HCT116 (cell line): Measurements from ENCODE around the gene SSMEM1. TPM values are rescaled to one million over a fixed set of nuclear protein-coding genes. Genes with fewer than 3 reads are reported as not detected.

ENCODE experiments used
- ATAC-seq: fragments of 200-7000 bp; cut with Tn5 transposase; 2 replicates; pipeline ENCODE4 v1.9.1; 2020; ENCODE audit warnings: mild to moderate bottlenecking, moderate library complexity
- BruUV-seq: library from RNA; stranded (reverse); fragments of 400-500 nt; replicated peaks from 2 replicates; lab custom pipeline; 2021; lab: Mats Ljungman, UMichigan
- CTCF ChIA-PET: fragments of 300-600 bp; sonication (Branson Sonifier 250); formaldehyde crosslinking; loops from one replicate; lab custom pipeline; 2021; ENCODE audit warnings: antibody characterized with exemption; lab: Charles Lee
- POLR2A ChIA-PET: fragments of 300-600, 350-600 bp; sonication (Branson Sonifier 250); formaldehyde crosslinking; loops from one replicate; lab custom pipeline; 2021; ENCODE audit warnings: antibody characterized with exemption; lab: Charles Lee
- RAD21 ChIA-PET, 2 experiments: fragments of 300-600 bp; sonication (Branson Sonifier 250); formaldehyde crosslinking; loops; one replicate each; lab custom pipeline; 2023; ENCODE audit warnings: low total read pairs in 2 of 2; ENCODE audit not compliant: uncharacterized antibody in 2 of 2, unreplicated experiment in 2 of 2, low non-redundant PET in 1 of 2; lab: Charles Lee
- DNase-seq: peaks from one replicate; pipeline ENCODE4 v3.0.0-alpha.2; 2010; ENCODE audit warnings: low read depth, low spot score
- H2AFZ ChIP-seq: fragments of 200-600 bp; shearing (Covaris generic), sonication (generic); 2 replicates; pipeline ENCODE4 v1.6.1; 2017; ENCODE audit warnings: low read depth, mixed run types, mixed read lengths, antibody characterized with exemption, low read length; ENCODE audit not compliant: poor library complexity, severe bottlenecking
- H3K27ac ChIP-seq: 2 replicates; pipeline ENCODE4 v1.5.1; 2012; ENCODE audit warnings: low read depth, low read length
- H3K27me3 ChIP-seq: fragments of 200-600 bp; sonication (generic); 2 replicates; pipeline ENCODE4 v1.6.1; 2016; ENCODE audit warnings: mixed run types, low read length, mixed read lengths; ENCODE audit not compliant: insufficient read depth
- H3K36me3 ChIP-seq, 2 experiments: fragments of 200-500 bp in 1 of 2; fragments of 200-600 bp in 1 of 2; sonication (Bioruptor generic) in 1 of 2; sonication (generic) in 1 of 2; 2 replicates each; pipeline versions ENCODE4 v1.5.1 to v1.6.1; 2014 to 2016; ENCODE audit warnings: low read length in 2 of 2, inconsistent platforms in 1 of 2, mixed read lengths in 1 of 2, mixed run types in 1 of 2; ENCODE audit not compliant: insufficient read depth in 2 of 2, control insufficient read depth in 1 of 2
- H3K4me1 ChIP-seq, 2 experiments: fragments of 200-600 bp in 1 of 2; sonication (generic) in 1 of 2; 2 replicates each; pipeline versions ENCODE4 v1.5.1 to v1.6.1; 2012 to 2017; ENCODE audit warnings: low read length in 2 of 2, inconsistent platforms in 1 of 2, mild to moderate bottlenecking in 1 of 2, mixed read lengths in 1 of 2, mixed run types in 1 of 2, moderate library complexity in 1 of 2; ENCODE audit not compliant: insufficient read depth in 2 of 2, control insufficient read depth in 1 of 2
- H3K4me2 ChIP-seq: fragments of 200-600 bp; sonication (generic); 2 replicates; pipeline ENCODE4 v1.6.1; 2017; ENCODE audit warnings: mixed run types, low read length, mixed read lengths
- H3K4me3 ChIP-seq, 2 experiments: fragments of 200-600 bp in 1 of 2; sonication (generic) in 1 of 2; replicated peaks in 1 of 2; 2 replicates each; pipeline ENCODE4 v1.5.1; 2011 to 2016; ENCODE audit warnings: low read length in 2 of 2, control low read depth in 1 of 2, low read depth in 1 of 2, mild to moderate bottlenecking in 1 of 2, mixed read lengths in 1 of 2, mixed run types in 1 of 2
- H3K79me2 ChIP-seq: fragments of 200-600 bp; sonication (generic); 2 replicates; pipeline ENCODE4 v1.6.1; 2017; ENCODE audit warnings: mild to moderate bottlenecking, mixed run types, low read length, moderate library complexity, mixed read lengths; ENCODE audit not compliant: insufficient read depth
- H3K9ac ChIP-seq: fragments of 200-600 bp; sonication (generic); 2 replicates; pipeline ENCODE4 v1.6.1; 2016; ENCODE audit warnings: low read length, mixed read lengths
- H3K9me2 ChIP-seq: fragments of 200-600 bp; sonication (generic), shearing (Covaris generic); 2 replicates; pipeline ENCODE4 v1.6.1; 2017; ENCODE audit warnings: mixed run types, mild to moderate bottlenecking, moderate library complexity; ENCODE audit not compliant: insufficient read depth
- H3K9me3 ChIP-seq, 2 experiments: fragments of 200-500 bp in 1 of 2; fragments of 200-600 bp in 1 of 2; sonication (Bioruptor generic) in 1 of 2; sonication (generic) in 1 of 2; 2 replicates each; pipeline ENCODE4 v1.6.1; 2014 to 2017; ENCODE audit warnings: low read length in 2 of 2, mixed read lengths in 2 of 2, inconsistent platforms in 1 of 2, low read depth in 1 of 2, mild to moderate bottlenecking in 1 of 2, mixed run types in 1 of 2, moderate library complexity in 1 of 2; ENCODE audit not compliant: control insufficient read depth in 1 of 2, insufficient read depth in 1 of 2
- H4K20me1 ChIP-seq: fragments of 200-600 bp; sonication (generic), shearing (Covaris generic); 2 replicates; pipeline ENCODE4 v1.6.1; 2017; ENCODE audit warnings: mixed run types, mild to moderate bottlenecking, moderate library complexity; ENCODE audit not compliant: insufficient read depth
- EZH2phosphoT487 ChIP-seq: fragments of 200-600 bp; IDR thresholded peaks from 2 replicates; pipeline ENCODE4 v1.6.1; 2018; ENCODE audit warnings: antibody characterized with exemption, borderline replicate concordance
- POLR2A ChIP-seq: IDR thresholded peaks from 2 replicates; pipeline ENCODE4 v1.7.0; 2011; ENCODE audit warnings: borderline replicate concordance; ENCODE audit not compliant: insufficient read depth, insufficient read length; ENCODE audit errors: extremely low read depth
- SP1 ChIP-seq: IDR thresholded peaks from 2 replicates; pipeline ENCODE4 v1.6.1; 2012; ENCODE audit warnings: low read depth
- TCF7L2 ChIP-seq: IDR thresholded peaks from 2 replicates; pipeline ENCODE4 v1.7.0; 2011; ENCODE audit warnings: borderline replicate concordance, inconsistent platforms; ENCODE audit not compliant: insufficient read depth, insufficient read length; ENCODE audit errors: extremely low read depth
- ZBTB33 ChIP-seq: IDR thresholded peaks from 2 replicates; pipeline ENCODE4 v1.6.1; 2011; ENCODE audit warnings: mild to moderate bottlenecking, low read length, moderate library complexity; ENCODE audit not compliant: insufficient replicate concordance; ENCODE audit errors: extremely low read depth
- ZNF274 ChIP-seq: fragments of 200-500 bp; sonication (Bioruptor generic); IDR thresholded peaks from 2 replicates; pipeline ENCODE4 v1.6.1; 2014; ENCODE audit warnings: mild to moderate bottlenecking, low read depth, low read length, inconsistent platforms
- intact Hi-C: fragments of 100-400 bp; cut with micrococcal nuclease; formaldehyde crosslinking; loops from 2 replicates; pipeline ENCODE4 v1.10.0; 2022
- total RNA-seq: library from RNA; stranded (reverse); gene quantifications from one replicate; pipeline ENCODE4 v1.2.1, GENCODE V29; 2021; ENCODE audit not compliant: unreplicated experiment
- TF ChIP-seq, protein P1 (sequence below), 3 experiments: fragments of 200-600 bp in 1 of 3; sonication (generic) in 1 of 3; IDR thresholded peaks in 2 of 3; conservative IDR thresholded peaks in 1 of 3; 2 replicates each; pipeline ENCODE4 v1.5.1; 2012 to 2017; ENCODE audit warnings: low read depth in 2 of 3, low read length in 2 of 3, antibody characterized with exemption in 1 of 3, borderline replicate concordance in 1 of 3, control low read depth in 1 of 3, mild to moderate bottlenecking in 1 of 3, mixed read lengths in 1 of 3, mixed run types in 1 of 3, moderate library complexity in 1 of 3; ENCODE audit not compliant: insufficient read depth in 1 of 3
- TF ChIP-seq, protein P2 (sequence below): IDR thresholded peaks from 2 replicates; pipeline ENCODE4 v1.6.1; 2012; ENCODE audit warnings: low read depth
- TF ChIP-seq, protein P3 (sequence below): IDR thresholded peaks from 2 replicates; pipeline ENCODE4 v1.6.1; 2012

Gene SSMEM1
- total RNA-seq, 1 experiment from 2014 or later = not detected

DNA sequence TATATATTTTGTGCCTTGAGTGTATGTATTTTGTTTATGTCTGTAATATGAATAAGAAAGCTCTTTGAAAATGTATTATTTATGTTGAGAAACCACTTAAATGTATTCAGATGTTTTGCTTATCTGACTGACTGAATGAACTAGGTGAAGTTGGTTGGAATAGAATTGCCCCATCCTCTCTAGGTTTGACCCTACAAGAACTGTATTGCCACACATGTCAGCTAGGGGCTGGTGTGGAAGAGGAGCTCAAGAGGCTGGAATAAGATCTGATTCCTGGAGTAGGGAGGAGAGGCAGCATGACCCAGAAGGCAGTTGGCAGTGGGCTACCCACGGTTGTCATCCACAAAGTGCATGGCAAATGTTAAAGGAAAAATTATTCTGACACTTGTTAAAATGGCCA lies 9.1 kb downstream of the SSMEM1 start:
- H3K9me2 ChIP-seq = no peaks in the 10 kb centered on the region
- H3K9ac ChIP-seq = no peak overlapping the region
- intact Hi-C loops = no loop called here
- ChIA-PET POLR2A (no interaction called here), RAD21 (no interaction called here), CTCF (interaction anchor here (1.0 kb wide), 2 partner anchors 11 to 21 kb away, joined by 3 read pairs; partner anchors contain the start of gene TMEM209)
- ATAC-seq (no peak; the same call in 1 of the 2 replicates), DNase-seq (no peak)
- no peak overlapping the region for H3K4me3 ChIP-seq
- H3K4me2 ChIP-seq = no peak overlapping the region
- no peak overlapping the region for H3K27ac ChIP-seq
- no peaks in the 10 kb centered on the region for H3K27me3 ChIP-seq
- no peaks in the 10 kb centered on the region for H3K4me1 ChIP-seq
- H4K20me1 ChIP-seq = no peaks in the 10 kb centered on the region
- no peaks in the 10 kb centered on the region for H3K9me3 ChIP-seq
- no TSS peak for BruUV-seq
- H2AFZ ChIP-seq = no peak overlapping the region
- no peak for TF ChIP-seq POLR2A
- TF ChIP-seq, protein P1, sequence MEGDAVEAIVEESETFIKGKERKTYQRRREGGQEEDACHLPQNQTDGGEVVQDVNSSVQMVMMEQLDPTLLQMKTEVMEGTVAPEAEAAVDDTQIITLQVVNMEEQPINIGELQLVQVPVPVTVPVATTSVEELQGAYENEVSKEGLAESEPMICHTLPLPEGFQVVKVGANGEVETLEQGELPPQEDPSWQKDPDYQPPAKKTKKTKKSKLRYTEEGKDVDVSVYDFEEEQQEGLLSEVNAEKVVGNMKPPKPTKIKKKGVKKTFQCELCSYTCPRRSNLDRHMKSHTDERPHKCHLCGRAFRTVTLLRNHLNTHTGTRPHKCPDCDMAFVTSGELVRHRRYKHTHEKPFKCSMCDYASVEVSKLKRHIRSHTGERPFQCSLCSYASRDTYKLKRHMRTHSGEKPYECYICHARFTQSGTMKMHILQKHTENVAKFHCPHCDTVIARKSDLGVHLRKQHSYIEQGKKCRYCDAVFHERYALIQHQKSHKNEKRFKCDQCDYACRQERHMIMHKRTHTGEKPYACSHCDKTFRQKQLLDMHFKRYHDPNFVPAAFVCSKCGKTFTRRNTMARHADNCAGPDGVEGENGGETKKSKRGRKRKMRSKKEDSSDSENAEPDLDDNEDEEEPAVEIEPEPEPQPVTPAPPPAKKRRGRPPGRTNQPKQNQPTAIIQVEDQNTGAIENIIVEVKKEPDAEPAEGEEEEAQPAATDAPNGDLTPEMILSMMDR (IDR thresholded peaks at IDR 0.05 in 2 of 3, conservative IDR thresholded peaks at IDR 0.05 in 1 of 3; ENCODE audit: borderline replicate concordance in 1 of 3, insufficient read depth in 1 of 3, low read depth in 2 of 3, low read length in 2 of 3) = peak in 1 of 3 experiments; percentile 26; a peak in 1 of 6 replicates
- no peaks in the 10 kb centered on the region for H3K36me3 ChIP-seq
- H3K79me2 ChIP-seq = no peaks in the 10 kb centered on the region

DNA sequence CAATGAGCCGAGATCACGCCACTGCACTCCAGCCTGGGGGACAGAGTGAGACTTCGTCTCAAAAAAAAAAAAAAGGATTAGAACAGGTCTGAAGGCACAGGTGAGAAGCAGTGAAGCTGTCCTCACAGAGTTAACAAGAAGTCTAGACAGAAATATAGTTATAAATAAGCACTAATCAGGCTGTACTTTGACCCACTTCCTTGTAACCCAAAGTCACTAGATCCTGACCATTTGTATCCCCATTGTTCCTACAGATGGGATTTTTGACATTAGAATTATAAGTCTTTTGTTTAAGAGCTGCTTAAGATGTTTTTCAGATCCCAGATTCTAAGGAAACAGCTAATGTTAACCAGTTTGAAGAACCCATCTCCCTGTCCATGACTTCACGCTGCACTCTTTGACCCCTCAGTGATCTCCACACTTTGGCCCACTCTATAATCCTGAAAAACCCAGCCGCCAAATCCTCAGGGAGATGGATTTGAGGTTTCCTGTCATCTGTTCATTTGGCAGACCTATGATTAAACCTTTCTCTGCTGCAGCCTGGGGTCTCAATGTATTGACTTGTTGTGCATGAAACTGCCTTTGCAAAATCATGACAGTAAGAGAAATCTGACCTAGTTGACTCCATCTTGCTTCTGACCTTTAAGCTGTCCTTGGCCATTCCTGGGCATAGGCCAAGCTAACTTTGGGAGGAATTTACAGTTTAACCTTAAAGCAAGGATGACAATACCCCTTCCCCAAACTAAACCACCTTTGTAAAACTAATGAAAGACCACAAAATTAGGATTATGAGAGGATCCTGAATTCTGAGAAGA lies 11.4 kb downstream of the SSMEM1 start:
- Histone ChIP-seq H3K4me3 (no peak overlapping the region), H2AFZ (no peak overlapping the region), H3K27me3 (no peaks in the 10 kb centered on the region), H3K9me2 (no peaks in the 10 kb centered on the region), H4K20me1 (no peaks in the 10 kb centered on the region), H3K27ac (no peak overlapping the region), H3K79me2 (no peaks in the 10 kb centered on the region), H3K9me3 (no peaks in the 10 kb centered on the region), H3K9ac (no peak overlapping the region), H3K36me3 (no peaks in the 10 kb centered on the region), H3K4me2 (no peak overlapping the region), H3K4me1 (no peaks in the 10 kb centered on the region)
- ChIA-PET POLR2A (no interaction called here), RAD21 (no interaction called here), CTCF (interaction anchor here (0.6 kb wide), 1 partner anchor 147 kb away, joined by 3 read pairs; no protein-coding TSS in a partner anchor)
- no TSS peak for BruUV-seq
- ATAC-seq (no peak), DNase-seq (no peak)
- intact Hi-C loops = no loop called here
- TF ChIP-seq, protein P2, sequence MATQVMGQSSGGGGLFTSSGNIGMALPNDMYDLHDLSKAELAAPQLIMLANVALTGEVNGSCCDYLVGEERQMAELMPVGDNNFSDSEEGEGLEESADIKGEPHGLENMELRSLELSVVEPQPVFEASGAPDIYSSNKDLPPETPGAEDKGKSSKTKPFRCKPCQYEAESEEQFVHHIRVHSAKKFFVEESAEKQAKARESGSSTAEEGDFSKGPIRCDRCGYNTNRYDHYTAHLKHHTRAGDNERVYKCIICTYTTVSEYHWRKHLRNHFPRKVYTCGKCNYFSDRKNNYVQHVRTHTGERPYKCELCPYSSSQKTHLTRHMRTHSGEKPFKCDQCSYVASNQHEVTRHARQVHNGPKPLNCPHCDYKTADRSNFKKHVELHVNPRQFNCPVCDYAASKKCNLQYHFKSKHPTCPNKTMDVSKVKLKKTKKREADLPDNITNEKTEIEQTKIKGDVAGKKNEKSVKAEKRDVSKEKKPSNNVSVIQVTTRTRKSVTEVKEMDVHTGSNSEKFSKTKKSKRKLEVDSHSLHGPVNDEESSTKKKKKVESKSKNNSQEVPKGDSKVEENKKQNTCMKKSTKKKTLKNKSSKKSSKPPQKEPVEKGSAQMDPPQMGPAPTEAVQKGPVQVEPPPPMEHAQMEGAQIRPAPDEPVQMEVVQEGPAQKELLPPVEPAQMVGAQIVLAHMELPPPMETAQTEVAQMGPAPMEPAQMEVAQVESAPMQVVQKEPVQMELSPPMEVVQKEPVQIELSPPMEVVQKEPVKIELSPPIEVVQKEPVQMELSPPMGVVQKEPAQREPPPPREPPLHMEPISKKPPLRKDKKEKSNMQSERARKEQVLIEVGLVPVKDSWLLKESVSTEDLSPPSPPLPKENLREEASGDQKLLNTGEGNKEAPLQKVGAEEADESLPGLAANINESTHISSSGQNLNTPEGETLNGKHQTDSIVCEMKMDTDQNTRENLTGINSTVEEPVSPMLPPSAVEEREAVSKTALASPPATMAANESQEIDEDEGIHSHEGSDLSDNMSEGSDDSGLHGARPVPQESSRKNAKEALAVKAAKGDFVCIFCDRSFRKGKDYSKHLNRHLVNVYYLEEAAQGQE = no peak
- TF ChIP-seq ZBTB33 (no peak), ZNF274 (no peak), EZH2phosphoT487 (no peak), SP1 (no peak), TCF7L2 (no peak)
- TF ChIP-seq, protein P3, sequence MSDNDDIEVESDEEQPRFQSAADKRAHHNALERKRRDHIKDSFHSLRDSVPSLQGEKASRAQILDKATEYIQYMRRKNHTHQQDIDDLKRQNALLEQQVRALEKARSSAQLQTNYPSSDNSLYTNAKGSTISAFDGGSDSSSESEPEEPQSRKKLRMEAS = no peak
